ENCODE data around the gene PPP2R1A.

DNA sequence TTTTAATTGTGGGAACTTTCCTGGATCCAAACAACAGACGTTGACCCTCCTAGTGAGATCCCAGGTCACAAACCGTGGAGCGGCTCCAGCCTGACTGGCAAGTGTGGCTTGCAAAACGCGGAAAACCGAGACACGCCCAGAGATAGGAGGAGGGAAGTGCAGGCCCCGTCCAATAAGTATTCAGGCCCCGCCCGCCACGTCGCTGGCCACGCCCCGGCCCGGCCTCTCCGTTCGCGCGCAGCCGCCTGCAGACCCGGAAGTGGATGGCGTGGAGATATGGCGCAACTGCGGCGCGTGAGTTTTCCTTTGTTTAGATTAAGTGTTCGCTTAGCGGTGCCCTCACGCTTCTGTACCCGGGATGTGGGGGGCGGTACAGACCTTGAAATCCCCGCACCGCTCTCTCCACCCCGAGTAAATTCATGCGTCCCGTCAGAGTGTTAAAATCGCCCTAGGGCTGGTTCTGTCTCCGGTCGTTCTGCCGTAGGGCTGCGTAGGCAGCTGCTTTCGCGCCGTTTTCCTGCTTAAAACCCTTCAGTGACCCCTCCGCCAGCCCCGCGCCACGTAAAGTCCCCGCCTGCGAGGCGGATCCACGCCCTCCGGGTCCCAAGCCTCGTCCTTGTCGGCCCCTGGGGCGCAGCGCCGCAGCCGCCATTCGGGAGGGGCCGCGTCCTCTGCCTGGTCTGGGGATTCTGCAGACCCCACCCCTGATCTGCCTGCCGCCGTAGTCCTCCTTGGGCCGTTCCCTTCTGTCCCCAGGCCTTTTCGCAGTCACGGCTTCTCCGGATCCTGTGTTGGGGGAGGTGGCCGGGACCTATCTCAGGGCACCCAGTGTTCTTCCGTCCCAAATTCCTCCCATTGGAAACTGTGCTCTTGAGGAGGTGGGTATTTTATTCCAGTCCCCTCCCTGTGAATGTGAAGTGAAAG is 79.7 kb downstream of the PPP2R1A start, which contains the start of gene ZNF766:
- peak; percentile 67 to 86 (median 82) for TF ChIP-seq POLR2A (IDR thresholded peaks at IDR 0.05)
- TF ChIP-seq, protein P1, sequence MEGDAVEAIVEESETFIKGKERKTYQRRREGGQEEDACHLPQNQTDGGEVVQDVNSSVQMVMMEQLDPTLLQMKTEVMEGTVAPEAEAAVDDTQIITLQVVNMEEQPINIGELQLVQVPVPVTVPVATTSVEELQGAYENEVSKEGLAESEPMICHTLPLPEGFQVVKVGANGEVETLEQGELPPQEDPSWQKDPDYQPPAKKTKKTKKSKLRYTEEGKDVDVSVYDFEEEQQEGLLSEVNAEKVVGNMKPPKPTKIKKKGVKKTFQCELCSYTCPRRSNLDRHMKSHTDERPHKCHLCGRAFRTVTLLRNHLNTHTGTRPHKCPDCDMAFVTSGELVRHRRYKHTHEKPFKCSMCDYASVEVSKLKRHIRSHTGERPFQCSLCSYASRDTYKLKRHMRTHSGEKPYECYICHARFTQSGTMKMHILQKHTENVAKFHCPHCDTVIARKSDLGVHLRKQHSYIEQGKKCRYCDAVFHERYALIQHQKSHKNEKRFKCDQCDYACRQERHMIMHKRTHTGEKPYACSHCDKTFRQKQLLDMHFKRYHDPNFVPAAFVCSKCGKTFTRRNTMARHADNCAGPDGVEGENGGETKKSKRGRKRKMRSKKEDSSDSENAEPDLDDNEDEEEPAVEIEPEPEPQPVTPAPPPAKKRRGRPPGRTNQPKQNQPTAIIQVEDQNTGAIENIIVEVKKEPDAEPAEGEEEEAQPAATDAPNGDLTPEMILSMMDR (IDR thresholded peaks at IDR 0.05): peak in 1 of 7 experiments; percentile 25

All from body of pancreas (tissue), 4 donors.